C4-2B (cell line): ENCODE results near the gene TMSB4X.
"Not testable (repeated sequence)": the region's sequence is repeated elsewhere in the genome, so short reads cannot be mapped to it uniquely, and the experiment has no call there.

Source experiments
- CTCF ChIP-seq: fragments of 450-650 bp; conservative IDR thresholded peaks from 2 replicates; pipeline ENCODE4 v1.5.1; 2017; ENCODE audit warnings: mild to moderate bottlenecking
- ZFX ChIP-seq: fragments of 450-650 bp; IDR thresholded peaks from 2 replicates; pipeline ENCODE4 v1.6.1; 2017

GRCh38 chrX:13016731-13017130 is 41.8 kb downstream of the TMSB4X start:
- not testable (repeated sequence) for TF ChIP-seq CTCF, ZFX
